WTC11 (cell line): ENCODE measurements around the gene NUDT3. TPM values are rescaled to one million over a fixed set of nuclear protein-coding genes. Genes with fewer than 3 reads are reported as not detected.

Experiments used
- ATAC-seq: fragments of 200-7000 bp; cut with Tn5 transposase; 2 replicates; pipeline ENCODE4 v1.10.0; 2021; ENCODE audit warnings: mild to moderate bottlenecking, moderate library complexity
- CTCF ChIA-PET: fragments of 300-600 bp; sonication (Branson Sonifier 250); formaldehyde crosslinking; loops from one replicate; lab custom pipeline; 2021; ENCODE audit warnings: antibody characterized with exemption; lab: Charles Lee
- POLR2A ChIA-PET: fragments of 350-600 bp; sonication (Branson Sonifier 250); formaldehyde crosslinking; loops from one replicate; lab custom pipeline; 2021; ENCODE audit warnings: antibody characterized with exemption; lab: Charles Lee
- DNase-seq: peaks from one replicate; pipeline ENCODE4 v3.0.0; 2021; ENCODE audit warnings: low spot score
- H3K27ac Mint-ChIP-seq: 2 replicates; pipeline ENCODE4 v1.8.0; 2021; ENCODE audit warnings: mixed read lengths
- H3K27me3 Mint-ChIP-seq: 2 replicates; pipeline ENCODE4 v1.8.0; 2021; ENCODE audit warnings: low read depth, mild to moderate bottlenecking, moderate library complexity, mixed read lengths
- H3K36me3 Mint-ChIP-seq: 2 replicates; pipeline ENCODE4 v1.8.0; 2021; ENCODE audit warnings: mixed read lengths
- H3K4me1 Mint-ChIP-seq: 2 replicates; pipeline ENCODE4 v1.8.0; 2022; ENCODE audit warnings: mixed read lengths
- H3K4me3 Mint-ChIP-seq: 2 replicates; pipeline ENCODE4 v1.8.0; 2021; ENCODE audit warnings: mild to moderate bottlenecking, moderate library complexity, mixed read lengths
- H3K9me3 Mint-ChIP-seq: 2 replicates; pipeline ENCODE4 v1.8.0; 2021; ENCODE audit warnings: mixed read lengths
- CREB1 ChIP-seq: sonication (generic); formaldehyde crosslinking; IDR thresholded peaks from 2 replicates; pipeline ENCODE4 v1.8.0; 2023; ENCODE audit warnings: mild to moderate bottlenecking, missing genetic modification reagents
- CREM ChIP-seq: sonication (generic); formaldehyde crosslinking; IDR thresholded peaks from 2 replicates; pipeline ENCODE4 v1.8.1; 2022; ENCODE audit warnings: mild to moderate bottlenecking, missing genetic modification reagents, moderate library complexity
- ETV6 ChIP-seq: sonication (generic); formaldehyde crosslinking; IDR thresholded peaks from 2 replicates; pipeline ENCODE4 v1.8.1; 2022; ENCODE audit warnings: mild to moderate bottlenecking, missing genetic modification reagents
- FOXP1 ChIP-seq: sonication (generic); formaldehyde crosslinking; IDR thresholded peaks from 2 replicates; pipeline ENCODE4 v1.8.0; 2022; ENCODE audit warnings: missing genetic modification reagents, mild to moderate bottlenecking, moderate library complexity, borderline replicate concordance
- HMGA2 ChIP-seq: fragments of 250-450 bp; sonication (Bioruptor Pico); IDR thresholded peaks from 2 replicates; pipeline ENCODE4 v1.4.0; 2021; ENCODE audit warnings: mild to moderate bottlenecking, moderate library complexity
- IRF2 ChIP-seq: sonication (generic); formaldehyde crosslinking; IDR thresholded peaks from 2 replicates; pipeline ENCODE4 v1.8.0; 2022; ENCODE audit warnings: low read depth, missing genetic modification reagents, borderline replicate concordance
- JAZF1 ChIP-seq: fragments of 250-450 bp; sonication (Bioruptor Pico); IDR thresholded peaks from 2 replicates; pipeline ENCODE4 v1.9.0; 2021; ENCODE audit warnings: moderate library complexity, mild to moderate bottlenecking, inconsistent platforms
- JUN ChIP-seq: sonication (generic); formaldehyde crosslinking; IDR thresholded peaks from 2 replicates; pipeline ENCODE4 v1.8.0; 2023; ENCODE audit warnings: mild to moderate bottlenecking, missing genetic modification reagents
- NFE2L1 ChIP-seq: sonication (generic); formaldehyde crosslinking; IDR thresholded peaks from 2 replicates; pipeline ENCODE4 v1.8.1; 2023; ENCODE audit warnings: missing genetic modification reagents
- NFYB ChIP-seq: sonication (generic); formaldehyde crosslinking; conservative IDR thresholded peaks from 2 replicates; pipeline ENCODE4 v1.8.0; 2022; ENCODE audit warnings: low read depth, missing genetic modification reagents
- NR2C2 ChIP-seq: sonication (generic); formaldehyde crosslinking; IDR thresholded peaks from 2 replicates; pipeline ENCODE4 v1.8.0; 2022; ENCODE audit warnings: mild to moderate bottlenecking, missing genetic modification reagents
- SMAD4 ChIP-seq: sonication (generic); formaldehyde crosslinking; IDR thresholded peaks from 2 replicates; pipeline ENCODE4 v1.8.0; 2022; ENCODE audit warnings: mild to moderate bottlenecking, missing genetic modification reagents
- SOX15 ChIP-seq: fragments of 250-450 bp; sonication (Bioruptor Pico); IDR thresholded peaks from 2 replicates; pipeline ENCODE4 v1.9.0; 2021; ENCODE audit warnings: mild to moderate bottlenecking
- ZNF232 ChIP-seq: sonication (generic); formaldehyde crosslinking; IDR thresholded peaks from 2 replicates; pipeline ENCODE4 v1.8.0; 2022; ENCODE audit warnings: mild to moderate bottlenecking, missing genetic modification reagents
- ZNF416 ChIP-seq: fragments of 250-450 bp; sonication (Bioruptor Pico); IDR thresholded peaks from 2 replicates; pipeline ENCODE4 v1.9.0; 2021; ENCODE audit warnings: mild to moderate bottlenecking, inconsistent platforms
- total RNA-seq: library from RNA; stranded (reverse); gene quantifications from 3 replicates; pipeline ENCODE4 v1.2.3, GENCODE V29; 2021
- TF ChIP-seq, protein P1 (sequence below): sonication (generic); formaldehyde crosslinking; IDR thresholded peaks from 2 replicates; pipeline ENCODE4 v1.8.1; 2023; ENCODE audit warnings: mild to moderate bottlenecking, moderate library complexity, missing genetic modification reagents
- TF ChIP-seq, protein P2 (sequence below): sonication (generic); formaldehyde crosslinking; IDR thresholded peaks from 2 replicates; pipeline ENCODE4 v1.8.0; 2022; ENCODE audit warnings: mild to moderate bottlenecking, missing genetic modification reagents
- TF ChIP-seq, protein P3 (sequence below): fragments of 250-450 bp; sonication (Bioruptor Pico); IDR thresholded peaks from 2 replicates; pipeline ENCODE4 v1.8.0; 2021; ENCODE audit warnings: mild to moderate bottlenecking
- TF ChIP-seq, protein P4 (sequence below): sonication (generic); formaldehyde crosslinking; conservative IDR thresholded peaks from 2 replicates; pipeline ENCODE4 v1.8.1; 2023; ENCODE audit warnings: mild to moderate bottlenecking, low read depth, missing genetic modification reagents, moderate library complexity
- TF ChIP-seq, protein P5 (sequence below): sonication (generic); formaldehyde crosslinking; IDR thresholded peaks from 2 replicates; pipeline ENCODE4 v1.8.1; 2022; ENCODE audit warnings: missing genetic modification reagents, borderline replicate concordance
- TF ChIP-seq, protein P6 (sequence below): sonication (generic); formaldehyde crosslinking; IDR thresholded peaks from 2 replicates; pipeline ENCODE4 v1.8.1; 2022; ENCODE audit warnings: mild to moderate bottlenecking, missing genetic modification reagents, moderate library complexity, borderline replicate concordance
- TF ChIP-seq, protein P7 (sequence below): fragments of 250-450 bp; sonication (Bioruptor Pico); IDR thresholded peaks from 2 replicates; pipeline ENCODE4 v1.9.0; 2021; ENCODE audit warnings: mild to moderate bottlenecking, borderline replicate concordance

NUDT3 gene
- total RNA-seq, 1 experiment from 2014 or later: 30.0 TPM

DNA sequence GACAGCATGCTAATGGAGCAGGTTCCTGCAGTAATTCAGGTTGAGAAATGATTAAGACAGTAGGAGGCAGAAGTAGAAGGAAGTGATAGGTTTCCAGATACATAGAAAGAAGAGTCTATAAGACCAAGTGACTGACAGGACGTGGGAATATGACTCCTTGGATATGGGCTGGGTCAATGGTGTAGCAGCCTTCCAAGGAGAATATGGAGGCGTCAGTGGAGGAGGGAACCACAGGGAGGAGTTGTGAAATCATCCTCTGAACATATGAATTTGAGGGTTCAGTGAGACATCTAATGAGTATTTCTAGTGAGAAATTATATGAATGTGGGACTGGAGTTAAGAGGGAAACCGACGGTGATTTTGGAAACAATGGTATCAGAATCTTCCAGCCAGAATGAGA is 43.3 kb downstream of the NUDT3 start:
- Mint-ChIP-seq H3K36me3 (no peaks in the 10 kb centered on the region), H3K9me3 (no peaks in the 10 kb centered on the region), H3K27ac (peak overlapping the region; percentile 35; the same call in 1 of the 2 replicates), H3K4me3 (no peak overlapping the region), H3K27me3 (no peaks in the 10 kb centered on the region), H3K4me1 (no peaks in the 10 kb centered on the region)
- DNase-seq: no peak
- no peak for ATAC-seq
- CTCF ChIA-PET: interaction anchor here (1.0 kb wide), 1 partner anchor 100 kb away, joined by 4 read pairs; no protein-coding TSS in a partner anchor
- POLR2A ChIA-PET: no interaction called here
- TF ChIP-seq IRF2: no peak
- TF ChIP-seq ETV6 (CRISPR knock-in tag): no peak
- TF ChIP-seq, protein P1, sequence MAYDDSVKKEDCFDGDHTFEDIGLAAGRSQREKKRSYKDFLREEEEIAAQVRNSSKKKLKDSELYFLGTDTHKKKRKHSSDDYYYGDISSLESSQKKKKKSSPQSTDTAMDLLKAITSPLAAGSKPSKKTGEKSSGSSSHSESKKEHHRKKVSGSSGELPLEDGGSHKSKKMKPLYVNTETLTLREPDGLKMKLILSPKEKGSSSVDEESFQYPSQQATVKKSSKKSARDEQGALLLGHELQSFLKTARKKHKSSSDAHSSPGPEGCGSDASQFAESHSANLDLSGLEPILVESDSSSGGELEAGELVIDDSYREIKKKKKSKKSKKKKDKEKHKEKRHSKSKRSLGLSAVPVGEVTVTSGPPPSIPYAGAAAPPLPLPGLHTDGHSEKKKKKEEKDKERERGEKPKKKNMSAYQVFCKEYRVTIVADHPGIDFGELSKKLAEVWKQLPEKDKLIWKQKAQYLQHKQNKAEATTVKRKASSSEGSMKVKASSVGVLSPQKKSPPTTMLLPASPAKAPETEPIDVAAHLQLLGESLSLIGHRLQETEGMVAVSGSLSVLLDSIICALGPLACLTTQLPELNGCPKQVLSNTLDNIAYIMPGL (CRISPR knock-in tag): no peak
- no peak for TF ChIP-seq SMAD4 (CRISPR knock-in tag)
- no peak for TF ChIP-seq NFE2L1
- TF ChIP-seq CREM (CRISPR knock-in tag): no peak
- TF ChIP-seq, protein P2, sequence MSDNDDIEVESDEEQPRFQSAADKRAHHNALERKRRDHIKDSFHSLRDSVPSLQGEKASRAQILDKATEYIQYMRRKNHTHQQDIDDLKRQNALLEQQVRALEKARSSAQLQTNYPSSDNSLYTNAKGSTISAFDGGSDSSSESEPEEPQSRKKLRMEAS (CRISPR knock-in tag): no peak
- TF ChIP-seq ZNF416 (CRISPR knock-in tag): no peak
- TF ChIP-seq JAZF1 (CRISPR knock-in tag): no peak
- no peak for TF ChIP-seq JUN (CRISPR knock-in tag)
- TF ChIP-seq, protein P3, sequence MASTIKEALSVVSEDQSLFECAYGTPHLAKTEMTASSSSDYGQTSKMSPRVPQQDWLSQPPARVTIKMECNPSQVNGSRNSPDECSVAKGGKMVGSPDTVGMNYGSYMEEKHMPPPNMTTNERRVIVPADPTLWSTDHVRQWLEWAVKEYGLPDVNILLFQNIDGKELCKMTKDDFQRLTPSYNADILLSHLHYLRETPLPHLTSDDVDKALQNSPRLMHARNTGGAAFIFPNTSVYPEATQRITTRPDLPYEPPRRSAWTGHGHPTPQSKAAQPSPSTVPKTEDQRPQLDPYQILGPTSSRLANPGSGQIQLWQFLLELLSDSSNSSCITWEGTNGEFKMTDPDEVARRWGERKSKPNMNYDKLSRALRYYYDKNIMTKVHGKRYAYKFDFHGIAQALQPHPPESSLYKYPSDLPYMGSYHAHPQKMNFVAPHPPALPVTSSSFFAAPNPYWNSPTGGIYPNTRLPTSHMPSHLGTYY (CRISPR knock-in tag): no peak
- TF ChIP-seq ZNF232 (CRISPR knock-in tag): no peak
- TF ChIP-seq NR2C2: no peak
- TF ChIP-seq CREB1 (CRISPR knock-in tag): no peak
- TF ChIP-seq HMGA2 (CRISPR knock-in tag): no peak
- TF ChIP-seq SOX15: no peak
- TF ChIP-seq, protein P4, sequence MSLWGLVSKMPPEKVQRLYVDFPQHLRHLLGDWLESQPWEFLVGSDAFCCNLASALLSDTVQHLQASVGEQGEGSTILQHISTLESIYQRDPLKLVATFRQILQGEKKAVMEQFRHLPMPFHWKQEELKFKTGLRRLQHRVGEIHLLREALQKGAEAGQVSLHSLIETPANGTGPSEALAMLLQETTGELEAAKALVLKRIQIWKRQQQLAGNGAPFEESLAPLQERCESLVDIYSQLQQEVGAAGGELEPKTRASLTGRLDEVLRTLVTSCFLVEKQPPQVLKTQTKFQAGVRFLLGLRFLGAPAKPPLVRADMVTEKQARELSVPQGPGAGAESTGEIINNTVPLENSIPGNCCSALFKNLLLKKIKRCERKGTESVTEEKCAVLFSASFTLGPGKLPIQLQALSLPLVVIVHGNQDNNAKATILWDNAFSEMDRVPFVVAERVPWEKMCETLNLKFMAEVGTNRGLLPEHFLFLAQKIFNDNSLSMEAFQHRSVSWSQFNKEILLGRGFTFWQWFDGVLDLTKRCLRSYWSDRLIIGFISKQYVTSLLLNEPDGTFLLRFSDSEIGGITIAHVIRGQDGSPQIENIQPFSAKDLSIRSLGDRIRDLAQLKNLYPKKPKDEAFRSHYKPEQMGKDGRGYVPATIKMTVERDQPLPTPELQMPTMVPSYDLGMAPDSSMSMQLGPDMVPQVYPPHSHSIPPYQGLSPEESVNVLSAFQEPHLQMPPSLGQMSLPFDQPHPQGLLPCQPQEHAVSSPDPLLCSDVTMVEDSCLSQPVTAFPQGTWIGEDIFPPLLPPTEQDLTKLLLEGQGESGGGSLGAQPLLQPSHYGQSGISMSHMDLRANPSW (CRISPR knock-in tag): no peak

DNA sequence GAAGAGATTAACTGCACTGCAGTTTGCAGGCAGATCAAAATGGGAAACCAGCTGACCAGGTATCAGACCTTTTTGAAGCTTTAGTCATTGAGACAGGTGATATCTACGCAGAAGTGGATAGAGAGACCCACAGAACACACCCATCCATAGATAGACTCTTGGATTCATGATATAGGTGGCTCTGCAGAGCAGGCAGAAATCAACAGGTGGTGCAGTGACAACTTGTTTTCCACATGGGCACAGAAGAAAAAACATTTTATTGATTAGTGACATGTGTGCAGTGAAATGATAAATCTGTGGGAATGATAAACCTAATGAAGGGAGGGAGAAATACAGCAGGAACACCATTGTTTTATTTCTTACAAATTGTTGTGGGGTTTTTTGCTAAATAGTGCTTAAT is 45.2 kb downstream of the NUDT3 start:
- ChIA-PET CTCF (no interaction called here), POLR2A (no interaction called here)
- ATAC-seq (no peak), DNase-seq (no peak)
- Mint-ChIP-seq H3K27ac (no peak overlapping the region; the same call in 1 of the 2 replicates), H3K9me3 (no peaks in the 10 kb centered on the region), H3K4me3 (no peak overlapping the region), H3K27me3 (no peaks in the 10 kb centered on the region), H3K4me1 (no peaks in the 10 kb centered on the region), H3K36me3 (no peaks in the 10 kb centered on the region)
- TF ChIP-seq, protein P5, sequence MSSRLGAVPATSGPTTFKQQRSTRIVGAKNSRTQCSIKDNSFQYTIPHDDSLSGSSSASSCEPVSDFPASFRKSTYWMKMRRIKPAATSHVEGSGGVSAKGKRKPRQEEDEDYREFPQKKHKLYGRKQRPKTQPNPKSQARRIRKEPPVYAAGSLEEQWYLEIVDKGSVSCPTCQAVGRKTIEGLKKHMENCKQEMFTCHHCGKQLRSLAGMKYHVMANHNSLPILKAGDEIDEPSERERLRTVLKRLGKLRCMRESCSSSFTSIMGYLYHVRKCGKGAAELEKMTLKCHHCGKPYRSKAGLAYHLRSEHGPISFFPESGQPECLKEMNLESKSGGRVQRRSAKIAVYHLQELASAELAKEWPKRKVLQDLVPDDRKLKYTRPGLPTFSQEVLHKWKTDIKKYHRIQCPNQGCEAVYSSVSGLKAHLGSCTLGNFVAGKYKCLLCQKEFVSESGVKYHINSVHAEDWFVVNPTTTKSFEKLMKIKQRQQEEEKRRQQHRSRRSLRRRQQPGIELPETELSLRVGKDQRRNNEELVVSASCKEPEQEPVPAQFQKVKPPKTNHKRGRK (CRISPR knock-in tag): no peak
- TF ChIP-seq, protein P1 (CRISPR knock-in tag): no peak
- TF ChIP-seq IRF2 (no peak), NFYB (CRISPR knock-in tag) (no peak), FOXP1 (no peak)
- TF ChIP-seq, protein P6, sequence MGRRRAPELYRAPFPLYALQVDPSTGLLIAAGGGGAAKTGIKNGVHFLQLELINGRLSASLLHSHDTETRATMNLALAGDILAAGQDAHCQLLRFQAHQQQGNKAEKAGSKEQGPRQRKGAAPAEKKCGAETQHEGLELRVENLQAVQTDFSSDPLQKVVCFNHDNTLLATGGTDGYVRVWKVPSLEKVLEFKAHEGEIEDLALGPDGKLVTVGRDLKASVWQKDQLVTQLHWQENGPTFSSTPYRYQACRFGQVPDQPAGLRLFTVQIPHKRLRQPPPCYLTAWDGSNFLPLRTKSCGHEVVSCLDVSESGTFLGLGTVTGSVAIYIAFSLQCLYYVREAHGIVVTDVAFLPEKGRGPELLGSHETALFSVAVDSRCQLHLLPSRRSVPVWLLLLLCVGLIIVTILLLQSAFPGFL (CRISPR knock-in tag): no peak
- TF ChIP-seq, protein P7, sequence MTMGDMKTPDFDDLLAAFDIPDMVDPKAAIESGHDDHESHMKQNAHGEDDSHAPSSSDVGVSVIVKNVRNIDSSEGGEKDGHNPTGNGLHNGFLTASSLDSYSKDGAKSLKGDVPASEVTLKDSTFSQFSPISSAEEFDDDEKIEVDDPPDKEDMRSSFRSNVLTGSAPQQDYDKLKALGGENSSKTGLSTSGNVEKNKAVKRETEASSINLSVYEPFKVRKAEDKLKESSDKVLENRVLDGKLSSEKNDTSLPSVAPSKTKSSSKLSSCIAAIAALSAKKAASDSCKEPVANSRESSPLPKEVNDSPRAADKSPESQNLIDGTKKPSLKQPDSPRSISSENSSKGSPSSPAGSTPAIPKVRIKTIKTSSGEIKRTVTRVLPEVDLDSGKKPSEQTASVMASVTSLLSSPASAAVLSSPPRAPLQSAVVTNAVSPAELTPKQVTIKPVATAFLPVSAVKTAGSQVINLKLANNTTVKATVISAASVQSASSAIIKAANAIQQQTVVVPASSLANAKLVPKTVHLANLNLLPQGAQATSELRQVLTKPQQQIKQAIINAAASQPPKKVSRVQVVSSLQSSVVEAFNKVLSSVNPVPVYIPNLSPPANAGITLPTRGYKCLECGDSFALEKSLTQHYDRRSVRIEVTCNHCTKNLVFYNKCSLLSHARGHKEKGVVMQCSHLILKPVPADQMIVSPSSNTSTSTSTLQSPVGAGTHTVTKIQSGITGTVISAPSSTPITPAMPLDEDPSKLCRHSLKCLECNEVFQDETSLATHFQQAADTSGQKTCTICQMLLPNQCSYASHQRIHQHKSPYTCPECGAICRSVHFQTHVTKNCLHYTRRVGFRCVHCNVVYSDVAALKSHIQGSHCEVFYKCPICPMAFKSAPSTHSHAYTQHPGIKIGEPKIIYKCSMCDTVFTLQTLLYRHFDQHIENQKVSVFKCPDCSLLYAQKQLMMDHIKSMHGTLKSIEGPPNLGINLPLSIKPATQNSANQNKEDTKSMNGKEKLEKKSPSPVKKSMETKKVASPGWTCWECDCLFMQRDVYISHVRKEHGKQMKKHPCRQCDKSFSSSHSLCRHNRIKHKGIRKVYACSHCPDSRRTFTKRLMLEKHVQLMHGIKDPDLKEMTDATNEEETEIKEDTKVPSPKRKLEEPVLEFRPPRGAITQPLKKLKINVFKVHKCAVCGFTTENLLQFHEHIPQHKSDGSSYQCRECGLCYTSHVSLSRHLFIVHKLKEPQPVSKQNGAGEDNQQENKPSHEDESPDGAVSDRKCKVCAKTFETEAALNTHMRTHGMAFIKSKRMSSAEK (CRISPR knock-in tag): no peak
